Neural cell (in vitro differentiated cells): ENCODE measurements around the gene LETMD1. TPM values are rescaled to one million over a fixed set of nuclear protein-coding genes. Genes with fewer than 3 reads are reported as not detected.

ENCODE experiments used
- H2AFZ ChIP-seq: fragments of 200-600, 300-800 bp; sonication (generic), shearing (Covaris generic); 2 replicates; pipeline ENCODE4 v1.6.0; 2014; ENCODE audit warnings: low read depth, mild to moderate bottlenecking, antibody characterized with exemption, low read length, moderate library complexity
- H3F3A ChIP-seq: fragments of 200-600 bp; shearing (Covaris generic); 2 replicates; pipeline ENCODE4 v1.6.1; 2016; ENCODE audit warnings: mild to moderate bottlenecking, moderate library complexity, mixed read lengths, antibody characterized with exemption, low read length; ENCODE audit not compliant: insufficient read depth, poor library complexity, severe bottlenecking
- H3K27ac ChIP-seq: fragments of 200-600, 300-800 bp; sonication (generic), shearing (Covaris generic); 2 replicates; pipeline ENCODE4 v1.5.1; 2014; ENCODE audit warnings: mild to moderate bottlenecking, low read length, moderate library complexity
- H3K27me3 ChIP-seq: fragments of 300-800, 200-600 bp; sonication (generic), shearing (Covaris generic); 2 replicates; pipeline ENCODE4 v1.6.0; 2014; ENCODE audit warnings: mild to moderate bottlenecking, low read depth, low read length, moderate library complexity; ENCODE audit not compliant: insufficient read depth
- H3K36me3 ChIP-seq: fragments of 300-800, 200-600 bp; sonication (generic), shearing (Covaris generic); 2 replicates; pipeline ENCODE4 v1.5.1; 2014; ENCODE audit warnings: mild to moderate bottlenecking, antibody characterized with exemption, low read length, moderate library complexity; ENCODE audit not compliant: insufficient read depth
- H3K4me2 ChIP-seq: fragments of 300-800, 200-600 bp; sonication (generic), shearing (Covaris generic); 2 replicates; pipeline ENCODE4 v1.6.0; 2014; ENCODE audit warnings: mild to moderate bottlenecking, low read length
- H3K4me3 ChIP-seq: fragments of 300-800, 200-600 bp; sonication (generic), shearing (Covaris generic); 2 replicates; pipeline ENCODE4 v1.5.1; 2014; ENCODE audit warnings: mild to moderate bottlenecking, low read length, moderate library complexity
- H3K79me2 ChIP-seq: fragments of 200-600 bp; shearing (Covaris generic); replicated peaks from 2 replicates; pipeline ENCODE4 v1.6.0; 2014; ENCODE audit warnings: mild to moderate bottlenecking, low read length, moderate library complexity; ENCODE audit not compliant: insufficient read depth
- H3K9ac ChIP-seq: fragments of 300-800, 200-600 bp; sonication (generic), shearing (Covaris generic); 2 replicates; pipeline ENCODE4 v1.6.1; 2016; ENCODE audit warnings: mild to moderate bottlenecking, low read length, mixed read lengths
- H3K9me2 ChIP-seq: fragments of 200-600 bp; shearing (Covaris generic); 2 replicates; pipeline ENCODE4 v1.6.1; 2016; ENCODE audit warnings: mild to moderate bottlenecking, low read length, mixed read lengths; ENCODE audit not compliant: insufficient read depth
- H3K9me3 ChIP-seq: fragments of 200-600, 300-800 bp; sonication (generic), shearing (Covaris generic); 2 replicates; pipeline ENCODE4 v1.6.1; 2016; ENCODE audit warnings: mild to moderate bottlenecking, mixed run types, low read length, moderate library complexity, mixed read lengths
- H4K20me1 ChIP-seq: fragments of 200-600 bp; shearing (Covaris generic); 2 replicates; pipeline ENCODE4 v1.6.1; 2016; ENCODE audit warnings: mild to moderate bottlenecking, mixed run types; ENCODE audit not compliant: insufficient read depth
- EP300 ChIP-seq: fragments of 450-650 bp; conservative IDR thresholded peaks from 2 replicates; pipeline ENCODE4 v1.6.1; 2014; ENCODE audit warnings: antibody characterized with exemption, mild to moderate bottlenecking, moderate library complexity; ENCODE audit not compliant: poor library complexity, severe bottlenecking
- EZH2 ChIP-seq: fragments of 200-600, 300-800 bp; shearing (Covaris generic), sonication (generic); IDR thresholded peaks from 2 replicates; pipeline ENCODE4 v1.6.1; 2014; ENCODE audit warnings: antibody characterized with exemption, low read length, borderline replicate concordance, mild to moderate bottlenecking; ENCODE audit not compliant: insufficient read depth, poor library complexity, severe bottlenecking
- MXI1 ChIP-seq: fragments of 450-650 bp; conservative IDR thresholded peaks from 2 replicates; pipeline ENCODE4 v1.6.1; 2014; ENCODE audit warnings: antibody characterized with exemption, mild to moderate bottlenecking; ENCODE audit not compliant: poor library complexity, severe bottlenecking
- POLR2AphosphoS5 ChIP-seq: IDR thresholded peaks from 2 replicates; pipeline ENCODE4 v1.6.1; 2012
- RAD21 ChIP-seq: fragments of 450-650 bp; conservative IDR thresholded peaks from 2 replicates; pipeline ENCODE4 v1.6.1; 2014; ENCODE audit warnings: antibody characterized with exemption, mild to moderate bottlenecking, moderate library complexity
- SMC3 ChIP-seq: fragments of 450-650 bp; conservative IDR thresholded peaks from 2 replicates; pipeline ENCODE4 v1.6.1; 2014; ENCODE audit warnings: antibody characterized with exemption, mild to moderate bottlenecking, moderate library complexity; ENCODE audit not compliant: poor library complexity
- TAF1 ChIP-seq: IDR thresholded peaks from 2 replicates; pipeline ENCODE4 v1.6.1; 2012; ENCODE audit warnings: low read depth
- polyA plus RNA-seq: library from polyadenylated mRNA; depleted of rRNA; stranded (reverse); fragments of >200 nt; gene quantifications from 2 replicates; pipeline ENCODE4 v1.2.3, GENCODE V29; 2014
- TF ChIP-seq, protein P1 (sequence below): IDR thresholded peaks from 2 replicates; pipeline ENCODE4 v1.6.1; 2012; ENCODE audit warnings: borderline replicate concordance
- TF ChIP-seq, protein P2 (sequence below): fragments of 450-650 bp; IDR thresholded peaks from 2 replicates; pipeline ENCODE4 v1.5.1; 2014; ENCODE audit warnings: antibody characterized with exemption, mild to moderate bottlenecking, moderate library complexity; ENCODE audit not compliant: poor library complexity, severe bottlenecking

Gene LETMD1
- polyA plus RNA-seq, 1 donor from 2014 or later, result 101 TPM

DNA sequence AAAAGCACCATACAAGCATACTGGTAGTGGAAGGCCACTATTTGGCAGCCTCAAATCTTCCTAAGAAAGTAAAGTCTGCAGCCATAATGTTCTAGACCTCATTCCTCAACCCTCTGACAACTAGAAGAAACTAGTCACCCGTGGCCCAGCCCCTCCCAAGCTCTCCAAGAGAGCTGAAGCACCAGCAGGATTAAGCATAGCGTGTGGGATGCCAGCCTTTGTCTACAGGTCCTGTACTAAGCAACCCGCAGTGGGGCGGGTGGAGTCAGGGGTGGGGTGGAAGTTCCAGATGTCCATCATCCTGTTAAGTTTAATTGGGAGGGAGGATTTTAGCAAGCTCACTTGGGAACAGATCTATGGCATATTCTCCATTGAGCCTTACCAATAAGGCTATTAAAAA lies 36.2 kb upstream of the LETMD1 start:
- no peaks in the 10 kb centered on the region for H3K9me3 ChIP-seq
- H3K4me2 ChIP-seq, result no peak overlapping the region
- no peaks in the 10 kb centered on the region for H3K27me3 ChIP-seq
- H3K36me3 ChIP-seq, result no peaks in the 10 kb centered on the region
- no peaks in the 10 kb centered on the region for H3F3A ChIP-seq
- no peak overlapping the region for H3K9ac ChIP-seq
- no peaks in the 10 kb centered on the region for H3K9me2 ChIP-seq
- no peak overlapping the region for H3K27ac ChIP-seq
- no peak overlapping the region for H2AFZ ChIP-seq
- TF ChIP-seq, protein P1, sequence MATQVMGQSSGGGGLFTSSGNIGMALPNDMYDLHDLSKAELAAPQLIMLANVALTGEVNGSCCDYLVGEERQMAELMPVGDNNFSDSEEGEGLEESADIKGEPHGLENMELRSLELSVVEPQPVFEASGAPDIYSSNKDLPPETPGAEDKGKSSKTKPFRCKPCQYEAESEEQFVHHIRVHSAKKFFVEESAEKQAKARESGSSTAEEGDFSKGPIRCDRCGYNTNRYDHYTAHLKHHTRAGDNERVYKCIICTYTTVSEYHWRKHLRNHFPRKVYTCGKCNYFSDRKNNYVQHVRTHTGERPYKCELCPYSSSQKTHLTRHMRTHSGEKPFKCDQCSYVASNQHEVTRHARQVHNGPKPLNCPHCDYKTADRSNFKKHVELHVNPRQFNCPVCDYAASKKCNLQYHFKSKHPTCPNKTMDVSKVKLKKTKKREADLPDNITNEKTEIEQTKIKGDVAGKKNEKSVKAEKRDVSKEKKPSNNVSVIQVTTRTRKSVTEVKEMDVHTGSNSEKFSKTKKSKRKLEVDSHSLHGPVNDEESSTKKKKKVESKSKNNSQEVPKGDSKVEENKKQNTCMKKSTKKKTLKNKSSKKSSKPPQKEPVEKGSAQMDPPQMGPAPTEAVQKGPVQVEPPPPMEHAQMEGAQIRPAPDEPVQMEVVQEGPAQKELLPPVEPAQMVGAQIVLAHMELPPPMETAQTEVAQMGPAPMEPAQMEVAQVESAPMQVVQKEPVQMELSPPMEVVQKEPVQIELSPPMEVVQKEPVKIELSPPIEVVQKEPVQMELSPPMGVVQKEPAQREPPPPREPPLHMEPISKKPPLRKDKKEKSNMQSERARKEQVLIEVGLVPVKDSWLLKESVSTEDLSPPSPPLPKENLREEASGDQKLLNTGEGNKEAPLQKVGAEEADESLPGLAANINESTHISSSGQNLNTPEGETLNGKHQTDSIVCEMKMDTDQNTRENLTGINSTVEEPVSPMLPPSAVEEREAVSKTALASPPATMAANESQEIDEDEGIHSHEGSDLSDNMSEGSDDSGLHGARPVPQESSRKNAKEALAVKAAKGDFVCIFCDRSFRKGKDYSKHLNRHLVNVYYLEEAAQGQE, result no peak
- TF ChIP-seq RAD21, result no peak
- peaks cover 4% of the 10 kb centered on the region for H3K79me2 ChIP-seq
- no peak overlapping the region for H3K4me3 ChIP-seq
- no peaks in the 10 kb centered on the region for H4K20me1 ChIP-seq

DNA sequence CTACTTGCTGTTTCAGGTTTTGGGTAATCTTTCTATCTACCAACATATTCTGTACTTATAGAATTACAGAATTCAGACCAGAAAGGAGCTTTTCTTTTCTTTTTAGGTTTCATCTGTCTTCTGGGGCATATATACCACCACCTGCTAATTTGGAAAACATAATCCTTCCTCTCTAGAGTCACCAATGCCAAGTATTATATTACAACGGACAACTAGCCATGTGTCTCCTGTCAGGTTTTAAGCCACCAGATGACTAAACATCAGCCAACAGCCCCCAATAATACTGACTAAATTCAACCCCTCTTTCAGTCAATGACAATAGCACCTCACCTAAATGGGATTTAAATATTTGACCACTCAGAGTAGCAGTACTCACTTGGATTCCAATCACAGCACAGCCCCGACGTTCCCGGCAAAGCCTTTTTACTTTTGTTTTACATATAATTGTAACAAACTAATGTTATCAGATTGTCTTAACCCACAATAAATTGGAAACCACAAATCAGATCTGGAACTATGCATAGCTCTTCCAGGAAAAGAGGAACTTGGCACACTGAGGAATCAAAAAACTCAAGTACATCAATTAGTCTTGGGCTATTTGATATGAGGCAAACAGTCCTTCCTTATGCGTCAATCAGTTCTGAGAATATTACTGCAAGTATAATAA lies 35.4 kb upstream of the LETMD1 start:
- H3F3A ChIP-seq, result no peaks in the 10 kb centered on the region
- H3K4me2 ChIP-seq, result no peak overlapping the region
- no peaks in the 10 kb centered on the region for H3K9me2 ChIP-seq
- H2AFZ ChIP-seq, result no peak overlapping the region
- H3K79me2 ChIP-seq, result peaks cover 6% of the 10 kb centered on the region
- no peaks in the 10 kb centered on the region for H3K27me3 ChIP-seq
- H3K9ac ChIP-seq, result no peak overlapping the region
- no peaks in the 10 kb centered on the region for H4K20me1 ChIP-seq
- no peak overlapping the region for H3K4me3 ChIP-seq
- H3K36me3 ChIP-seq, result no peaks in the 10 kb centered on the region
- H3K27ac ChIP-seq, result no peak overlapping the region
- H3K9me3 ChIP-seq, result no peaks in the 10 kb centered on the region
- TF ChIP-seq POLR2AphosphoS5 (no peak), EZH2 (no peak), TAF1 (no peak), SMC3 (no peak), EP300 (no peak), RAD21 (no peak), MXI1 (no peak)
- TF ChIP-seq, protein P2, sequence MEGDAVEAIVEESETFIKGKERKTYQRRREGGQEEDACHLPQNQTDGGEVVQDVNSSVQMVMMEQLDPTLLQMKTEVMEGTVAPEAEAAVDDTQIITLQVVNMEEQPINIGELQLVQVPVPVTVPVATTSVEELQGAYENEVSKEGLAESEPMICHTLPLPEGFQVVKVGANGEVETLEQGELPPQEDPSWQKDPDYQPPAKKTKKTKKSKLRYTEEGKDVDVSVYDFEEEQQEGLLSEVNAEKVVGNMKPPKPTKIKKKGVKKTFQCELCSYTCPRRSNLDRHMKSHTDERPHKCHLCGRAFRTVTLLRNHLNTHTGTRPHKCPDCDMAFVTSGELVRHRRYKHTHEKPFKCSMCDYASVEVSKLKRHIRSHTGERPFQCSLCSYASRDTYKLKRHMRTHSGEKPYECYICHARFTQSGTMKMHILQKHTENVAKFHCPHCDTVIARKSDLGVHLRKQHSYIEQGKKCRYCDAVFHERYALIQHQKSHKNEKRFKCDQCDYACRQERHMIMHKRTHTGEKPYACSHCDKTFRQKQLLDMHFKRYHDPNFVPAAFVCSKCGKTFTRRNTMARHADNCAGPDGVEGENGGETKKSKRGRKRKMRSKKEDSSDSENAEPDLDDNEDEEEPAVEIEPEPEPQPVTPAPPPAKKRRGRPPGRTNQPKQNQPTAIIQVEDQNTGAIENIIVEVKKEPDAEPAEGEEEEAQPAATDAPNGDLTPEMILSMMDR, result no peak
- TF ChIP-seq, protein P1, result no peak
